HL-60 (cell line): ENCODE data around the gene RLIM.

Source experiments
- GABPA ChIP-seq: IDR thresholded peaks from 2 replicates; pipeline ENCODE4 v1.6.1; 2012; ENCODE audit warnings: low read depth
- POLR2AphosphoS5 ChIP-seq: IDR thresholded peaks from 2 replicates; pipeline ENCODE4 v1.6.1; 2012; ENCODE audit warnings: low read depth
- TF ChIP-seq, protein P1 (sequence below): IDR thresholded peaks from one replicate; pipeline ENCODE4 v1.5.1; 2011; ENCODE audit warnings: low read length, control low read depth, inconsistent platforms; ENCODE audit not compliant: insufficient read depth

GRCh38 chrX:74606799-74607198 is 7.6 kb downstream of the RLIM start:
- TF ChIP-seq, protein P1, sequence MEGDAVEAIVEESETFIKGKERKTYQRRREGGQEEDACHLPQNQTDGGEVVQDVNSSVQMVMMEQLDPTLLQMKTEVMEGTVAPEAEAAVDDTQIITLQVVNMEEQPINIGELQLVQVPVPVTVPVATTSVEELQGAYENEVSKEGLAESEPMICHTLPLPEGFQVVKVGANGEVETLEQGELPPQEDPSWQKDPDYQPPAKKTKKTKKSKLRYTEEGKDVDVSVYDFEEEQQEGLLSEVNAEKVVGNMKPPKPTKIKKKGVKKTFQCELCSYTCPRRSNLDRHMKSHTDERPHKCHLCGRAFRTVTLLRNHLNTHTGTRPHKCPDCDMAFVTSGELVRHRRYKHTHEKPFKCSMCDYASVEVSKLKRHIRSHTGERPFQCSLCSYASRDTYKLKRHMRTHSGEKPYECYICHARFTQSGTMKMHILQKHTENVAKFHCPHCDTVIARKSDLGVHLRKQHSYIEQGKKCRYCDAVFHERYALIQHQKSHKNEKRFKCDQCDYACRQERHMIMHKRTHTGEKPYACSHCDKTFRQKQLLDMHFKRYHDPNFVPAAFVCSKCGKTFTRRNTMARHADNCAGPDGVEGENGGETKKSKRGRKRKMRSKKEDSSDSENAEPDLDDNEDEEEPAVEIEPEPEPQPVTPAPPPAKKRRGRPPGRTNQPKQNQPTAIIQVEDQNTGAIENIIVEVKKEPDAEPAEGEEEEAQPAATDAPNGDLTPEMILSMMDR: no peak
- no peak for TF ChIP-seq POLR2AphosphoS5
- TF ChIP-seq GABPA: no peak
